OCI-LY1 (cell line): Measurements from ENCODE around the gene UNC5A.

Experiments used
- CTCF ChIP-seq: fragments of 200-600 bp; sonication (generic), shearing (Covaris generic); IDR thresholded peaks from 2 replicates; pipeline ENCODE4 v1.5.1; 2017; ENCODE audit warnings: mild to moderate bottlenecking, antibody characterized with exemption, low read length, moderate library complexity, mixed read lengths
- EZH2 ChIP-seq: fragments of 200-600 bp; sonication (generic), shearing (Covaris generic); IDR thresholded peaks from 2 replicates; pipeline ENCODE4 v1.8.0; 2017; ENCODE audit warnings: borderline replicate concordance, mixed run types, mild to moderate bottlenecking, antibody characterized with exemption, low read length, moderate library complexity, mixed read lengths

GRCh38 chr5:176921714-176922113 lies 111.4 kb downstream of the UNC5A start:
- no peak for TF ChIP-seq CTCF
- TF ChIP-seq EZH2: no peak
